Ramos (cell line): ENCODE measurements around the gene COIL.

Experiments used
- in situ Hi-C: fragments of 300-500 bp; cut with MboI; formaldehyde crosslinking; loops from one replicate; pipeline ENCODE4 v1.14.3; 2022; ENCODE audit warnings: low sequenced_read_pairs; ENCODE audit not compliant: unreplicated experiment

COIL gene

GRCh38 chr17:56936697-56937322 lies 24.0 kb downstream of the COIL start:
- in situ Hi-C loops = no loop called here

DNA sequence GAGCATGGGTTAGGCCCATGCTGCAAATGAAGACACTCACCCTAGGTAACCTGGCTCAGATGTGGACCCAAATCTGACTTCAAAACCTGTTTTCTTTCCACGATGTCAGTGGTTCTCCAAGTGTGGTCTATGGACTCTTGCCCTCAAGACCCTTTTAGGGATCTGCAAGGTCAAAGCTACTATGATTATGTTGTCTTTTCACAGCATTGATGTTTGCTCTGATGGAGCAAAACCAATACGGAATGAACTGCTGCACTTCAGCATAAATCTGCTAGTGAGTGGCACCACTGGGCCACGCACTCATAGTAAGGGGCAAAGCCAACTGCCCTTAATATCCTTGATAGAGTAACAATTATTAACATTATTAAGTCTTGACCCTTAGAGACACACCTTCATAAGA lies 25.4 kb downstream of the COIL start:
- in situ Hi-C loops = no loop called here

DNA sequence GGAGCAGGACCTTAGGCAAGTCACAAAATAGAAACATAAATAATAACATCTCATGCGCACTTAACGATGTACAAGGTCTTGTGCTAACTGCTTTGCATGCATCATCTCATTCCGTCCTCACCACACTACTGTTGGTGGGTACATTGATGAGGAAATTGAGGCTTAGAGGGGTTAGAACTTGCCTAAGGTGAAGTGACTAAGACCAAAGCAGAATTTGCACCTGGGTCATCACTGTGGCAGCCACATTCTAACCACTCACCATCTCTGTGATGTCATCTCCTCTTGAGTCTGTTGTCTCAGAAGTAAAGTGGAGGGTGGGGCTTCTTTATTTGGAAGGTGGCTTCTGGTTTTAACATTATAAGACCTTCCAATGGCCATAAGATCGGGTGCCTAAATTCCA lies 26.6 kb downstream of the COIL start:
- in situ Hi-C loops = no loop called here

DNA sequence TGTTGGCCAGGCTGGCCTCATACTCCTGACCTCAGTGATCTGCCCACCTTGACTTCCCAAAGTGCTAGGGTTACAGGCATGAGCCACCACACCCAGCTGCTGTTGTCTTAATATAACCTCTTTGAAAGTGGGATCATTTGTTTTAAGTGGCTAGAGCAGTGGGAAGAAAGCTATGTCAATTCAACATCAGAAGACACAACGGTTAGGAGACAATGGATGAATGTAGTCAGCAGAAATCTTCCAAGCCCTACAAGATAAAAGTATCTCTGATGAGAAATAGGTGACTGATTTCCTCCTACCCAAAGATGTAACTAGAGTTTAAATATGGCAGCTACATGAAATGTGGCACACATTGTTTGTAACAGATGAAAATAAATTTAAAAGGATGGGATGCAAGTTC lies 27.0 kb downstream of the COIL start:
- in situ Hi-C loops = no loop called here

DNA sequence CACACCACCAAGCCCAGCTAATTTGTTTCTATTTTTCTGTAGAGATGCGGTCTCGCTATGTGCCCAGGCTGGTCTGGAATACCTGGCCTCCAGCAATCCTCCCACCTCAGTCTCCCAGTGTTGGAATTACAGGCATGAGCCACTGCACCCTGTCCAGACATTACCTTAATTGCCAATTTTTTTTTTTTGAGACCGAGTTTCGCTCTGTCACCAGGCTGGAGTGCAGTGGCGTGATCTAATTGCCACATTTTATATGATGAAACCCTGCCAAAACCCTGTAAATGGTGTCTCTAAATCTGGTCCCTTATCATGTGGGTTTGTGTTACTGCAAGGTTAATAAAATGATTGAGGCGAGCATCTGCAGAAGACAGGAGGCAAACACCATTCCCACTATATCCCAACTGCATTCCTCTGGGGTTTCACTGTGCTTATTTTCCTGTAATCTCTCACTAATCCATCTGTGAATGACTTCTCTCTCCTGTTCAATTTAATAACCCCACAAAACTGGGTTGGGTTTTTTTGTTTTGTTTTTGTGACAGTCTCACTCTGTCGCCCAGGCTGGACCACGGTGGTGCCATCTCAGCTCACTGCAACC lies 27.6 kb downstream of the COIL start:
- in situ Hi-C loops = no loop called here

DNA sequence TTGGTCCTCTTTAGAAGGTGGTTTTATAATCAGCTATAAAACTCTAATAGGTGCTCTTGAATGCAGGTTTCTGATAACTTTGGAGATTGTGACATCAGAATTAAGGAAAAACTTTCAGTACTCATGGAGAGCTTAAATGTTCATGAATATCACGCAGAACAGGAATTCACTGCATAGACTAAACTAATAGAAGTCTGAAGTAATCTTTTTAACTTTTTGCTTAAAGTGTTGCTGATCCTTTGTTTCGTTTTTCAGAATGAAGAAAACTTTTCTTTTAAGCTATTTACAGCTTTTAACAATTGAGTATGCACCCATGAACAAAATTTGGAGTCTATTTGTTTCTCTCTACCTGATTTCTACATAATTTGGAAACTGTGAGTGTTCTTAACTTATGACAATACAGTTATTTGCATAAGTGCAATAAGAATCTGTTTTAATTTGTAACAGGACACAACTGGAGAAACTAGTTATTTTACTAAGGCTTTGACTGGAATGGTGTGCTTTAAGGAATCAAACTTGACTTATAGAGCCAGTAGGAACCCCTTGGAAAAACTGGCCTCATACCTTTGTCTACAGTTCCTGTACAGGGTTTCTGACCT lies 30.0 kb downstream of the COIL start:
- in situ Hi-C loops = no loop called here

GRCh38 chr17:56929362-56929969 lies 31.4 kb downstream of the COIL start:
- in situ Hi-C loops = no loop called here

- in situ Hi-C loops = no loop called here
Observed at GRCh38 chr17:56928586-56928985, 32.3 kb downstream of the COIL start.

DNA sequence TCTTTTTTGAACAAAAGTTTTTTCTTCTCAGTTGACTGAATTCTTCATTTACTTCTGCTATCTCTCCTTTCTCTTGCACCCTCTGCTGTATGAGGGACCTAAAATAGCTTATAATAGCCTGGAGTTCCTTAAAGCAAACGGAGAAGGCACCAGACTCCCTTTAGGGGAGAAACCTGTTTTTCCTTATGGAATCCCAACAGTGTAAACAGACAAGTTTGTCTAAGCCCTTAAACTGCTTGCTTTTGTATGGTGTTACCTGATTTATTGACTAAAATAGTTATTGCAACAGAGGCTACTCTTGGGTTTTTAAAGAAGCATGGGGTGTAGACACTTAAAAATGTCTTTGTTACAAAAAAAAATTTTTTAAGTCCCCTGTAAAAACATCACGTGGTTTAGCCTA lies 34.1 kb downstream of the COIL start:
- in situ Hi-C loops = no loop called here

GRCh38 chr17:56926270-56926669 lies 34.6 kb downstream of the COIL start:
- in situ Hi-C loops = no loop called here

GRCh38 chr17:56925088-56925487 lies 35.8 kb downstream of the COIL start:
- in situ Hi-C loops = no loop called here

DNA sequence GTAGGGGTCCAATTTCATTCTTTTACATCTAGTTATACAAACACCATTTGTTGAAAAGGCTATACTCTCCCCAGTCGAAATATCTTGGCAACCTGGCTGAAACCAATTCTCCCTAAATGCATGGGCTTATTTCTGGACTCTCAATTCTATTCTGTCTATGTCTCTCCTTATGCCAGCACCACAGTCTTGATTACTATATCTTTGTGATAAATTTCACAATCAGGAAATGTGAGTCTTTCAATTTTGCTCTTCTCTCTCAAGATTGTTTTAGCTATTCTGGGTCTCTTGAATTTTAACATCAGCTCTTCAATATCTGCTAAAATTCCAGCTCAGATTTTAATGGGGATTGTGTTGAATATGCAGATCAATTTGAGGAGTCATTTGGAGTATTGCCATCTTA lies 41.1 kb downstream of the COIL start:
- in situ Hi-C loops = no loop called here

DNA sequence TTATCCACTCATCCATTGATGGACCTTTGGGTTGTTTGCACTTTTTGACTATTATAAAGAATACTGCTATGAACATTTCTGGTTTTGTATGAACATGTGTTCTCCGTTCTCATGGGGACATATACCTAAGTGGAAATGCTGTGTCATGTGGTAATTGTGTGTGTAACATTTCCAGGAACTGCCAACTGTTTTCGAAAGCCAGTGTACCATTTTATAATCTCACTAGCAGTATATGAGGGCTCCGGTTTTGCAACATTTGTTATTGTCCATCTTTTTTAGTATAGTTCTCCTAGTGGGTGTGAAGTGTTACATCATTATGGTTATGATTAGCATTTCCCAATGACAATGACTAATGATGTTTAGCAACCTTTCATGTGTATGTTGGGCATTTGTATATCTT lies 41.9 kb downstream of the COIL start:
- in situ Hi-C loops = no loop called here

- in situ Hi-C loops = no loop called here
Observed at GRCh38 chr17:56917559-56918296, 43.1 kb downstream of the COIL start.

DNA sequence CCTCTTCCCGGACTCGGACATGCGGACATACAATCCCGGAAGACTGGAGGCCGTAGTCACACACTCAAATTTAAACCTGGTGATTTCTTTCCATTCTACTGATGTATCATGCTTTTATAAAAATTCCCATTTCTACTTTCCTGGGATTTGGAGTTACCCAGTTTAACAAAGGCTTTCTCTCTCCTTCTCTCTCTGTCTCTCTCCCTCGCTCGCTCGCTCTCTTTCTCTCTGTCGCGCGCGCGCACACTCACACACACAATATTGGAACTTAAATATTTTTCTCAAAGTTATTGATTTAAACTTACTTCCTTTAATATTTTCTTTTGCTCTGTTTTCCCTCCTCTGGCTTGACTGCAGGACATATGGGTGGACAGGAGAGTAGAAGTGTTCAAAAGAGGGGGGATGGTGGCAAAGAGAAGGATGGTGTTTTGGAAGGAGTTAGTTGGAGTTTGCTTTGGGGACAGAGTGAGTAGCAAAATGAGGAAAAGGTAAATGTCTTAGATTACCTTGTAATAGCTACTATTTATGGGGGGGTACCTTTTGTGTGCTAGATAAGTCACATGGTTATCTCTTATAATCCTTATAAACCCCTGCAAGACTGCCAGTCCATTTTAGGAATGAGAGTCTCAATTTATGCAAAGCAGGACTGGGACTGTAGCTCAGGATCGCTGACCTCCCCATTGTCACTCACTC lies 46.1 kb downstream of the COIL start:
- in situ Hi-C loops = no loop called here

GRCh38 chr17:56913867-56914580 lies 46.8 kb downstream of the COIL start, which contains the start of gene TRIM25:
TSS of gene TRIM25 (minus strand) at chr17:56914049. CDS start at chr17:56913988, 61 bp downstream.
- in situ Hi-C loops = no loop called here

DNA sequence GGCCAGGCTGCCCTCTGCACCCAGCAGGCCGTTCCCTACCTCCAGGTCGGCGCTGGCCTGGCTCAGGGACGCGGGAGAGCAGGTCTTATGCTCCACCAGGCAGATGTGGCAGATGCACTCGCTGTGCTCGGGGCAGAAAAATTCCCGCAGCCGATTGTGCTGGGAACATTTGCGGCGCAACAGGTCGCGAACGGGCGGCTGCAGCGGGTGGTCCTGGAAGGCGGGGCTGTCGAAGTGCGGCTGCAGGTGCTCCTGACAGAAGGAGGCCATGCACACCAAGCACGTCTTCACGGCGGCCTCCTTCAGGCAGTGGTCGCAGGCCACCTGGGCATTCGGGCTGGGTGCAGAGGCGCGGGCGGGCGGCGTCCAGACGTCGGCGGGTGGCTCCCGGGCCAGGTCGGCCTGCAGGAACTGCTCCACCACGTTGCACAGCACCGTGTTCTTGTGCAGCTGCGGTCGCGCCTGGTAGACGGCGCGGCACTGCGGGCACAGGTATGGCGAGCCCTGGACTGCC lies 47.4 kb downstream of the COIL start:
- in situ Hi-C loops = no loop called here

- in situ Hi-C loops = no loop called here
Observed at GRCh38 chr17:56913000-56913311, 47.9 kb downstream of the COIL start.

- in situ Hi-C loops = no loop called here
Observed at GRCh38 chr17:56912105-56912999, 48.5 kb downstream of the COIL start.
